Tibial nerve (tissue), 4 donors: ENCODE data around the gene NKAIN2. TPM values are rescaled to one million over a fixed set of nuclear protein-coding genes. Genes with fewer than 3 reads are reported as not detected.
"Not testable (repeated sequence)": the region's sequence is repeated elsewhere in the genome, so short reads cannot be mapped to it uniquely, and the experiment has no call there.

ENCODE experiments used
- DNase-seq, 2 donors: peaks; one replicate each; pipeline ENCODE4 v3.0.0-alpha.2; 2019; ENCODE audit warnings: low spot score in 2 of 2
- H3K27ac ChIP-seq, 4 donors: fragments of 200-600 bp; sonication (generic) in 3 of 4; one replicate each; pipeline ENCODE4 v1.5.1; 2017 to 2019; ENCODE audit warnings: mild to moderate bottlenecking in 1 of 4
- H3K27me3 ChIP-seq, 2 donors: fragments of 200-600 bp; sonication (generic) in 1 of 2; one replicate each; pipeline versions ENCODE4 v1.5.1 to v1.6.0; 2017 to 2019
- H3K36me3 ChIP-seq, 3 donors: fragments of 200-600 bp; sonication (generic); one replicate each; pipeline ENCODE4 v1.5.1; 2018 to 2019
- H3K4me1 ChIP-seq, 4 donors: fragments of 200-600 bp; sonication (generic) in 3 of 4; one replicate each; pipeline ENCODE4 v1.5.1; 2017 to 2019
- H3K4me3 ChIP-seq, 4 donors: fragments of 200-600 bp; sonication (generic) in 3 of 4; one replicate each; pipeline ENCODE4 v1.5.1; 2017 to 2019; ENCODE audit warnings: mild to moderate bottlenecking in 1 of 4, moderate library complexity in 1 of 4
- H3K9me3 ChIP-seq, 4 donors: fragments of 200-600 bp; sonication (generic) in 3 of 4; one replicate each; pipeline ENCODE4 v1.5.1; 2017 to 2019
- EP300 ChIP-seq, 2 donors: sonication (generic); formaldehyde crosslinking; IDR thresholded peaks; one replicate each; pipeline ENCODE4 v1.6.1; 2017; ENCODE audit warnings: antibody characterized with exemption in 2 of 2, mild to moderate bottlenecking in 1 of 2
- POLR2A ChIP-seq, 2 donors: fragments of 450-650 bp; IDR thresholded peaks; one replicate each; pipeline ENCODE4 v1.6.1; 2017; ENCODE audit warnings: antibody characterized with exemption in 2 of 2, mild to moderate bottlenecking in 2 of 2, moderate library complexity in 2 of 2
- WGBS, 2 donors: methylation state at CpG; one replicate each; pipeline ENCODE4 v1.1.5; 2018; 5-methylcytosine and 5-hydroxymethylcytosine counted together
- total RNA-seq, 4 donors: library from RNA; depleted of rRNA; stranded (reverse); fragments of >200 nt; gene quantifications; one replicate each; pipeline ENCODE4 v1.1.0, GENCODE V29; 2016
- TF ChIP-seq, protein P1 (sequence below), 5 experiments: fragments of 200-600 bp in 3 of 5; fragments of 450-650 bp in 2 of 5; sonication (generic) in 3 of 5; IDR thresholded peaks; one replicate each; pipeline ENCODE4 v1.5.1; 2016 to 2019; ENCODE audit warnings: antibody characterized with exemption in 5 of 5, mild to moderate bottlenecking in 3 of 5, moderate library complexity in 2 of 5

The NKAIN2 gene
- total RNA-seq, 4 donors from 2014 or later, result 8.1 to 20.8 (median 15.2) TPM

DNA sequence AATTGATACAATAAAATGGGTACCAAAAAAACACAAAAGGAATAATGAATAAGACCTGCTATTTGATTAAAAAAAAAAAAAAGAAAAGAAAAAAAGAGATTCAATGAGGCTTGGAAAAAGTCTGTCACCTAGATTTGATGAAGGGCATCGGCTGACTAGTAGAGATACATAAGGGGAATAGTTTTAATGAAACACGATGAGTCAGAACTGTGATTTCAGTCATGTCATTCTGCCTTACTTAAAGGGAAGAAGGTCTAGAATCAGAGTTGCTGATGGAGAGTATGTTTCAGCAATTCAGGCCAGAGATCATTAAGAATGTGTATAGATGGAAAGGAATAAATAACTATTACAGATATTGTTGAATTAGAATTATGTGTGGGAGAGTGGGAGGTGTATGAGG lies 592.7 kb downstream of the NKAIN2 start:
- Histone ChIP-seq H3K4me3 (no peak overlapping the region), H3K36me3 (no peaks in the 10 kb centered on the region), H3K9me3 (no peaks in the 10 kb centered on the region), H3K27me3 (no peaks in the 10 kb centered on the region), H3K27ac (no peak overlapping the region), H3K4me1 (no peaks in the 10 kb centered on the region)
- WGBS, 2 donors, result 87 to 90% methylated on average over 2 of the region's 2 CpGs
- DNase-seq, result no peak
- TF ChIP-seq EP300 (IDR thresholded peaks at IDR 0.05) (no peak), POLR2A (IDR thresholded peaks at IDR 0.05) (no peak)
- TF ChIP-seq, protein P1, sequence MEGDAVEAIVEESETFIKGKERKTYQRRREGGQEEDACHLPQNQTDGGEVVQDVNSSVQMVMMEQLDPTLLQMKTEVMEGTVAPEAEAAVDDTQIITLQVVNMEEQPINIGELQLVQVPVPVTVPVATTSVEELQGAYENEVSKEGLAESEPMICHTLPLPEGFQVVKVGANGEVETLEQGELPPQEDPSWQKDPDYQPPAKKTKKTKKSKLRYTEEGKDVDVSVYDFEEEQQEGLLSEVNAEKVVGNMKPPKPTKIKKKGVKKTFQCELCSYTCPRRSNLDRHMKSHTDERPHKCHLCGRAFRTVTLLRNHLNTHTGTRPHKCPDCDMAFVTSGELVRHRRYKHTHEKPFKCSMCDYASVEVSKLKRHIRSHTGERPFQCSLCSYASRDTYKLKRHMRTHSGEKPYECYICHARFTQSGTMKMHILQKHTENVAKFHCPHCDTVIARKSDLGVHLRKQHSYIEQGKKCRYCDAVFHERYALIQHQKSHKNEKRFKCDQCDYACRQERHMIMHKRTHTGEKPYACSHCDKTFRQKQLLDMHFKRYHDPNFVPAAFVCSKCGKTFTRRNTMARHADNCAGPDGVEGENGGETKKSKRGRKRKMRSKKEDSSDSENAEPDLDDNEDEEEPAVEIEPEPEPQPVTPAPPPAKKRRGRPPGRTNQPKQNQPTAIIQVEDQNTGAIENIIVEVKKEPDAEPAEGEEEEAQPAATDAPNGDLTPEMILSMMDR (IDR thresholded peaks at IDR 0.05), result no peak

- WGBS, 2 donors, result 70 to 78% methylated on average over 2 of the region's 2 CpGs
- TF ChIP-seq, protein P1 (IDR thresholded peaks at IDR 0.05), result no peak
- TF ChIP-seq EP300 (IDR thresholded peaks at IDR 0.05), result no peak
- no peak for TF ChIP-seq POLR2A (IDR thresholded peaks at IDR 0.05)
- DNase-seq, result no peak
- no peaks in the 10 kb centered on the region for H3K27me3 ChIP-seq
- no peaks in the 10 kb centered on the region for H3K36me3 ChIP-seq
- no peak overlapping the region for H3K4me3 ChIP-seq
- H3K9me3 ChIP-seq, result no peaks in the 10 kb centered on the region
- H3K27ac ChIP-seq, result no peak overlapping the region
- no peaks in the 10 kb centered on the region for H3K4me1 ChIP-seq
Measured at GRCh38 chr6:124400261-124400999, 596.8 kb downstream of the NKAIN2 start.

DNA sequence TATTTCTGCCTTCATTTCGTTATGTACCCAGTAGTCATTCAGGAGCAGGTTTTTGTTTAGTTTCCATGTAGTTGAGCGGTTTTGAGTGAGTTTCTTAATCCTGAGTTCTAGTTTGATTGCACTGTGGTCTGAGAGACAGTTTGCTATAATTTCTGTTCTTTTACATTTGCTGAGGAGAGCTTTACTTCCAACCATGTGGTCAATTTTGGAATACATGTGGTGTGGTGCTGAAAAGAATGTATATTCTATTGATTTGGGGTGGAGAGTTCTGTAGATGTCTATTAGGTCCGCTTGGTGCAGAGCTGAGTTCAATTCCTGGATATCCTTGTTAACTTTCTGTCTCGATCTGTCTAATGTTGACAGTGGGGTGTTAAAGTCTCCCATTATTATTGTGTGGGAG lies 606.8 kb downstream of the NKAIN2 start:
- H3K27ac ChIP-seq, H3K27me3 ChIP-seq, H3K4me1 ChIP-seq, DNase-seq, H3K9me3 ChIP-seq, H3K36me3 ChIP-seq, H3K4me3 ChIP-seq: not testable (repeated sequence)
- WGBS, 2 donors, result 79 to 86% methylated on average over 4 of the region's 4 CpGs

DNA sequence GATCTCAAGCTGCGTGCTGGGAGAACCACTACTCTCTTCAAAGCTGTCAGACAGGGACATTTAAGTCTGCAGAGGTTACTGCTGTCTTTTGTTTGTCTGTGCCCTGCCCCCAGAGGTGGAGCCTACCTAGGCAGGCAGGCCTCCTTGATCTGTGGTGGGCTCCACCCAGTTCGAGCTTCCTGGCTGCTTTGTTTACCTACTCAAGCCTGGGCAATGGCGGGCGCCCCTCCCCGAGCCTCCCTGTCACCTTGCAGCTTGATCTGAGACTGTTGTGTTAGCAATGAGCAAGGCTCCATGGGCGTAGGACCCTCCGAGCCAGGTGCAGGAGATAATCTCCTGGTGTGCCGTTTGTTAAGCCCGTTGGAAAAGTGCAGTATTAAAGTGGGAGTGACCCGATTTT lies 609.0 kb downstream of the NKAIN2 start:
- not testable (repeated sequence) for DNase-seq, H3K4me1 ChIP-seq, H3K9me3 ChIP-seq, H3K36me3 ChIP-seq, H3K27me3 ChIP-seq, H3K27ac ChIP-seq, H3K4me3 ChIP-seq
- WGBS, 2 donors, result 80 to 92% methylated on average over 9 to 10 of the region's 10 CpGs

- H3K4me1 ChIP-seq, result no peaks in the 10 kb centered on the region
- 80% methylated on average over 4 of the region's 4 CpGs for WGBS, 2 donors
- H3K27me3 ChIP-seq, result no peaks in the 10 kb centered on the region
Measured at GRCh38 chr6:124420116-124420840, 616.6 kb downstream of the NKAIN2 start.

GRCh38 chr6:124423621-124424020 lies 620.0 kb downstream of the NKAIN2 start:
- no peaks in the 10 kb centered on the region for H3K4me1 ChIP-seq
- 76 to 82% methylated on average over 1 of the region's 1 CpG for WGBS, 2 donors
- TF ChIP-seq, protein P1 (IDR thresholded peaks at IDR 0.05), result no peak
- TF ChIP-seq EP300 (IDR thresholded peaks at IDR 0.05) (no peak), POLR2A (IDR thresholded peaks at IDR 0.05) (no peak)

More at GRCh38 chr6:124420116-124420840, 616.6 kb downstream of the NKAIN2 start:
- no peak for DNase-seq
- TF ChIP-seq, protein P1 (IDR thresholded peaks at IDR 0.05), result no peak
- no peak for TF ChIP-seq POLR2A (IDR thresholded peaks at IDR 0.05)
- TF ChIP-seq EP300 (IDR thresholded peaks at IDR 0.05), result no peak
- no peaks in the 10 kb centered on the region for H3K9me3 ChIP-seq
- no peaks in the 10 kb centered on the region for H3K36me3 ChIP-seq
- H3K27ac ChIP-seq, result no peak overlapping the region
- no peak overlapping the region for H3K4me3 ChIP-seq

More at GRCh38 chr6:124423621-124424020, 620.0 kb downstream of the NKAIN2 start:
- H3K27ac ChIP-seq, result no peak overlapping the region
- no peaks in the 10 kb centered on the region for H3K9me3 ChIP-seq
- no peaks in the 10 kb centered on the region for H3K36me3 ChIP-seq
- no peaks in the 10 kb centered on the region for H3K27me3 ChIP-seq
- no peak overlapping the region for H3K4me3 ChIP-seq
- DNase-seq, result no peak
